Measurements from ENCODE around the gene CLDN24.

Gene CLDN24

GRCh38 chr4:183284258-183284785, 37.9 kb downstream of the CLDN24 start:
- DNase-seq (ENCODE audit: low read depth): no peak

- DNase-seq (ENCODE audit: low read depth): no peak
These were observed 46.1 kb downstream of the CLDN24 start for GRCh38 chr4:183276106-183276505.

- DNase-seq (ENCODE audit: low read depth): no peak
These were observed 49.8 kb downstream of the CLDN24 start for GRCh38 chr4:183272384-183272783.

Data from iris pigment epithelial cell (primary cell).